ENCODE measurements around the gene E2F6. TPM values are rescaled to one million over a fixed set of nuclear protein-coding genes. Genes with fewer than 3 reads are reported as not detected.

The E2F6 gene
- total RNA-seq, 1 experiment from 2014 or later: 21.8 TPM

- H2BK5ac ChIP-seq (ENCODE audit: insufficient read length, low read length): no peak overlapping the region
- no peak overlapping the region for H3K18ac ChIP-seq (ENCODE audit: insufficient read length, low read depth, low read length)
- H3K79me2 ChIP-seq (ENCODE audit: insufficient read depth, low read length): no peaks in the 10 kb centered on the region
- no CpG with 5 or more reads among the region's 14 CpGs for WGBS (ENCODE audit: extremely low coverage, insufficient read length, low lambda C conversion rate)
- H3K4me3 Mint-ChIP-seq: no peak overlapping the region; a peak in 1 of 5 replicates
- no peak overlapping the region for H3K14ac ChIP-seq (ENCODE audit: insufficient read depth, low read length)
- no peak overlapping the region for H2AFZ ChIP-seq (ENCODE audit: low read length)
- DNase-seq: peak; percentile 81
- H3K9me3 Mint-ChIP-seq: peaks cover 12 to 17% of the 10 kb centered on the region in 2 experiments
- H3K79me1 ChIP-seq (ENCODE audit: insufficient read depth, low read depth, low read length, poor library complexity, severe bottlenecking): no peaks in the 10 kb centered on the region
- no peak overlapping the region for H4K5ac ChIP-seq (ENCODE audit: insufficient read length, low read depth, low read length)
- no peak overlapping the region for H3K27ac Mint-ChIP-seq
- no peaks in the 10 kb centered on the region for H3K23me2 ChIP-seq (ENCODE audit: insufficient read length, low read depth, low read length, poor library complexity, severe bottlenecking)
- no peak overlapping the region for H3K4me2 ChIP-seq (ENCODE audit: insufficient read depth, insufficient read length, low read length)
- H3K36me3 Mint-ChIP-seq (ENCODE audit: insufficient read depth in 1 of 3, low read depth in 3 of 3): peaks cover 43 to 75% (median 52%) of the 10 kb centered on the region in 3 experiments
- no peak overlapping the region for H3K23ac ChIP-seq (ENCODE audit: insufficient read length, low read depth, low read length)
- no peaks in the 10 kb centered on the region for H4K20me1 ChIP-seq (ENCODE audit: control insufficient read depth, insufficient read depth, insufficient read length)
- H3K27me3 Mint-ChIP-seq (ENCODE audit: low read depth): no peaks in the 10 kb centered on the region
- no peaks in the 10 kb centered on the region for H3K9me3 ChIP-seq (ENCODE audit: control insufficient read depth, low read depth, low read length)
- H2BK120ac ChIP-seq (ENCODE audit: low read depth, low read length, poor library complexity, severe bottlenecking): no peak overlapping the region
- H3K4me1 Mint-ChIP-seq: no peaks in the 10 kb centered on the region
- peak; percentile 95 for TF ChIP-seq CTCF (conservative IDR thresholded peaks at IDR 0.05)
- no peak overlapping the region for H3K4ac ChIP-seq (ENCODE audit: low read depth, low read length)
- H3K27ac ChIP-seq (ENCODE audit: insufficient read length, low read depth, low read length): no peak overlapping the region
- no peak overlapping the region for H3T11ph ChIP-seq (ENCODE audit: low read length)
- H3K4me1 ChIP-seq (ENCODE audit: insufficient read depth, low read length): no peaks in the 10 kb centered on the region
- no peak overlapping the region for H4K91ac ChIP-seq (ENCODE audit: insufficient read length, low read depth, low read length)
- H3K56ac ChIP-seq (ENCODE audit: insufficient read length, low read depth, low read length): no peak overlapping the region
- H4K8ac ChIP-seq (replicated peaks; ENCODE audit: insufficient read length, low read depth, low read length): no peak overlapping the region
- H2BK15ac ChIP-seq (ENCODE audit: low read depth, low read length): no peak overlapping the region
- H2BK20ac ChIP-seq (ENCODE audit: low read depth, low read length, poor library complexity, severe bottlenecking): no peak overlapping the region
- no peak overlapping the region for H2AK5ac ChIP-seq (ENCODE audit: insufficient read length, low read length)
- no peak overlapping the region for H2BK12ac ChIP-seq (ENCODE audit: insufficient read length, low read depth, low read length)
- no peak overlapping the region for H3K9ac ChIP-seq (ENCODE audit: extremely low read depth, insufficient read length, low read length)
- H3K27me3 ChIP-seq (ENCODE audit: insufficient read depth, low read length): no peaks in the 10 kb centered on the region
Observed at GRCh38 chr2:11446733-11447248, 19.2 kb downstream of the E2F6 start.

Measured in H9 (cell line).